Stimulated activated CD8-positive, alpha-beta memory T cell treated with anti-CD3 and anti-CD28 coated beads, Interleukin-4, amount 100 ng/mL, for 1 hour (primary cell): ENCODE measurements around the gene NKAIN4.
"Not testable (repeated sequence)": the region's sequence is repeated elsewhere in the genome, so short reads cannot be mapped to it uniquely, and the experiment has no call there.

Source experiments
- DNase-seq, 2 donors: peaks; one replicate each; pipeline ENCODE4 v3.0.0-alpha.2; 2020; ENCODE audit warnings: low read depth in 2 of 2, low spot score in 1 of 2

Gene NKAIN4

DNA sequence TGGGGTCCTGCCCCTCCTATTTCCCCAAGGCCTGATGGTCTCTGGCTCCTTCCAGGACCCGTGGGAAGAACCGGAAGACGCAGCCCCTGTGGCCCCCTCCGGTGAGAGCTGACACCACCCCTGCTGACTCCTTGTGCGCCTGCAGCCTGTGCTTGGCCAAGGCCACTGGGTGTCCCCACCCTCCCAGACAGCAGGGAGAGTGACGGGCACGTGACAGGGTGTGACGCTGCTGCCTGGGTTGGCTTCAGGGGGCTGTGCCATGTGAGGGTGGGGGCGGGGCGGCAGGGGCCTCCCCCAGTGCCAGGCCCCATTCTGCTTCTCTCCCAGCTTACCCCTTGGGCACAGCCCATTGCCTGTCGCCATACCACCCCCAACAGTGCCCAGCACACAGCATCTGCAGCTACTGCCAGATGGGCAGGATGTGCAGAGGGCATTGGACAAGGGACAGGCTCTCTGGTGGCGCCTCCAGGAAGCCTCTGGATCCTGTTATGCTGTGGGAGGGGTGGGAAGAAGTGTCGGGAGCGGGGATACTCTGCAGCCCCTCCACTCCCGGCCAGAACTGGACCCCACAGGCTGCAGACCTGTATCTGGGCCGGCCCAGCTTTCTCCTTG is 15.6 kb downstream of the NKAIN4 start:
- DNase-seq = no peak

DNA sequence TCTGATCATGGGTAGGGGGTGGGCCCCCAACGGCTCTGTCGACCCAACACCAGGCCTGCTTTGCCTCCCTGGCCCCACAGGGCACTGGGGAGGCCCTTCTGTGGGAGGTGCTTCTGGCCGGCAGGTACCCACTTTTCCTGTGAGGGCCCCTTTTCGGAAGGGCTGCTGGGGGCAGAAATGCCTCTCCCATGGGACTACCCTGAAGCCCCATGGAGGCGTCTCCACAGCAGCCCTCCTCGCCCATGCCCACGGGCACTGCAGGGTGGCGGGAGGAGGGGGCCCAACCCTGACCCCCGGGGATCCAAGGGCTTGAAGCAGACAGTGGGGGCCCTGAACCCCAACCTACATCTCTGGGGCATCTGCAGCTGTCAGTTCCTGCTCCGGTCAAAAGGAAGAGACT is 16.2 kb downstream of the NKAIN4 start:
- DNase-seq = no peak

DNA sequence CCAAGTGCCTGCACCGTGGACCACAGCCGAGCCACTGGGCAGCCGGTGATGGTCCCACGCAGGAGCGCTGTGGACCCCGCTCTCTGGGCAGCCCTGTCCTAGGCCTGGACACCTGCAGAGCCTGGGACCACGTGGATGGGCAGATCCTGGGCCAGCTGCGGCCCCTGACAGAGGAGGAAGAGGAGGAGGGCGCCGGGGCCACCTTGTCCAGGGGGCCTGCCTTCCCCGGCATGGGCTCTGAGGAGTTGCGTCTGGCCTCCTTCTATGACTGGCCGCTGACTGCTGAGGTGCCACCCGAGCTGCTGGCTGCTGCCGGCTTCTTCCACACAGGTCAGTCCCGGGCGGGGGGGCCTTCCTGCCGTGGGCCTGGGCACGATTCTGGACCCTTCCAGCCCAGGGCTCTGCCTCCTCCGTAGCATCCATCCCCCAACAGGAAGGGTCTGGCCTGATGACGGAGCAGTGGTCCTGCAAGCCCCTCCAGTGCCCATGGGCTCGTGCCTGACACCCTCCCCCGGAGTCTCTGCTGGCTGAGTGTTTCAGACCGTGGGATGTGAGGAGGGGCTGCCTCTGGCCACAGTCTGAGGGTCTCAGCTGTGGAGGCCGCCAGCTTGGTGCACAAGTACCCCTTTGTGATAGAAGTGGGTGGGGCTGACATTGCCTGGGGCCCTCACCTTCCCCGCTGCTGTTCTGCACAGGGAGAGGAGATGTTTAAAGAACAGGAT is 18.0 kb downstream of the NKAIN4 start:
- no peak for DNase-seq

GRCh38 chr20:63235399-63235983 is 18.8 kb downstream of the NKAIN4 start, which contains the start of gene BIRC7:
TSS of gene BIRC7 (plus strand) at chr20:63235905. CDS start at chr20:63236097, 192 bp downstream.
- no peak for DNase-seq

- DNase-seq = no peak
Observed at GRCh38 chr20:63234693-63235398, 19.4 kb downstream of the NKAIN4 start.

DNA sequence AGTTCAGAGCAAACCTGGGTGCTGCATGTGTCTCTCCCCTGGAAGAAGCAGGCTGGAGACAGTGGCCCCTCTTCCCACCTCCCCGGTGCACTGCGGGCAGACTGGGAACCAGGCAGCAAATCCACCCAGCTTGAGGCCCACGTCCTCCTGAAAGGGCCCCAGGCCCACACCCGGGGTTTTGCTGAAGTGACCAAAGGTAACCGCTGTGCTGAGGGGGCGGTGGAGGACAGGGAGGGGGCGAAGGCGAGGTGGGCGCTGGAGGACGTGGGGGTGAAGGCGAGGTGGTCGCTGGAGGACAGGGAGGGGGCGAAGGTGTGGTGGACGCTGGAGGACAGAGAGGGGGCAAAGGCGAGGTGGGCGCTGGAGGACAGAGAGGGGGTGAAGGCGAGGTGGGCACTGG is 20.3 kb downstream of the NKAIN4 start:
- DNase-seq = no peak

DNA sequence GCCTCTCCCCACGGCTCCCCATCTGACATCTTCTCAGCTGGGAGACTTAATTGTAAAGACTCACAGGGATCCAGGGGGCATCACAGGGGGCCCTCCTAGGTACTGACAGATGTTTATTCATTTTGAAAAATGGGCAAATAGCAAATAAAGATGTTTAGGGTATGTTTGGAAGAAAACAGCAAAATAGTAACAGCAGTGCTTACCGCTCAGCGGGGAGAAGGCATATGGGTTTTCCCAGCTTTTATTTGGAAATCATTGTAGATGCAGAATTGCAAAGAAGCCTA is 21.3 kb downstream of the NKAIN4 start:
- no peak for DNase-seq

DNA sequence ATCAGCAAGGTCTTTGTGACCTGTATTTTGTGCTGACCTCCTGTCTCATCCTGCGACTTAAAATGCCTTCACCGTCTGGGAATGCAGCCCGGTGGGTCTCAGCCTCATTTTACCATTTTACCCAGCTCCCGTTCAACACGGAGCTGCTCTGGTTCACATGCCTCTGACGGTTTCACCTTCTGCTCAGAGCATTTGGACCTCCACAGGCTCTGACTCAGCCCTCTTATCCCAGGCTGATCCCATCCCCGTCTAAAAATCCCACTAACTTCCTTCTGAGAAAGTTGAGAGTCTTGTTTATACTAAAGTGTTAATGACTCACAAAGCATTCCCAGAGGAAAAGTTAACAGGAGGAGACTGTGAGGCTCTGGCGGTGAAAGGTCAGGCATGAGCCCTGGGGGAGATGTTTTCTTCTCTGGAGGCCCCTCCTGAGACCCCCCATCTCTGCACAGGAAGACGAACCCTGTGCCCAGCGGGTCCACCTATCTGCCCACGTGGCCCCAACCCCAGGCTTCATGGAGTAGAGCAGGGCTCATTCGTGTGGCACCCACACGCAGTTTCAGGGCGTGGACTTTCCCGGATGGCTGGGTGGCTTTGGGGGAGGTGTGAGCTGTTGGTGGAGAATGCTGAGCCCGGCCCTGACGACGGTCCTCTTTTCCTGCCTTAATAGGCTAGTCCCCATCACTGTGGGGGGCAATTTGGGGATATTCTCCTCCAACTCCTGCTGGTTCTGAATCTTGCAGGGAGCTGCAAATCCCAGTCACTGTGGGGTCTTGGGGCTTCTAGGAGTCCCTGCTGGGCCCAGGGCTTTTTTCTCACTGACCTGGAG is 21.8 kb downstream of the NKAIN4 start:
- DNase-seq = no peak

DNA sequence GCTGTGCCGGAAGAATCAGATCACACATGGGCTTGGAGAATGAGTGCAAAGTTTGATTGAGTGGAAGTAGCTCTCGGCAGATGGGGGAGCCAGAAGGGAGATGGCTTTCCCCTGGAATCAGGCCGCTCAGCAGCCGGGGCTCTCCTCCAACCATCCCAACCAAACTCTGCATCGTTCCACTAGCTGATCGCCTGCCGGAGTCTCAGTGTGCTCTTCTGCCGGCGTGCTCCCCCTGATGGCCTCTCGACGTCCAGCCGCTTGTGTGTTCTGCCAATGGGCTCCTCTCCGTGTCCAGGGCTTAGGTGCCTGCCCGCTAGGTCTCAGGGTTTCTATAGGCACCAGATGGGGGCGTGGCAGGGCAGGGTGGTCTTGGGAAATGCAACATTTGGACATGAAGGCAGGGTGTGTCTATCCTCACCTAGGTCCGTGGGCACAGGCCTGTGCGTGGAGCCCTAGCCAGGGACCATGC is 23.4 kb downstream of the NKAIN4 start:
- no peak for DNase-seq

DNA sequence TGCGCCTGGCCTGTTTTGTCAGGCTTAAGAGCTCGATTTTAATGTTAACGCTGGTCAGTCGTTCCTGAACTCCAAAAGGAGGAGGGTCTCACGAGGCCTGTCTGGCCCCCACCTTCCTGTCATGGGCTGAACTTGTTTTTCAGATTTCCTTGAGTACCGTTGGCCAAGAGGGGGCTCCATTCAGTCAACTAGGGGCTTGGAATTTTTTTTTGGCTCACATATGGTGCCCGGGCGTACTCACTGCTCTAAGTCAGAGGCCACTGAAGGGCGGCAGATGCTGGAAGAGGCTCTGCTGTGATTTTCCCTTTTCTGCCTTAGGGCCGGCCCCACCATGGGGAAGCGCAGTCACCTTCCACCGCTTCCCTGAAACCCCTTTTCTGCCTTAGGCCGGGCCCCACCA is 25.5 kb downstream of the NKAIN4 start:
- DNase-seq = no peak

DNA sequence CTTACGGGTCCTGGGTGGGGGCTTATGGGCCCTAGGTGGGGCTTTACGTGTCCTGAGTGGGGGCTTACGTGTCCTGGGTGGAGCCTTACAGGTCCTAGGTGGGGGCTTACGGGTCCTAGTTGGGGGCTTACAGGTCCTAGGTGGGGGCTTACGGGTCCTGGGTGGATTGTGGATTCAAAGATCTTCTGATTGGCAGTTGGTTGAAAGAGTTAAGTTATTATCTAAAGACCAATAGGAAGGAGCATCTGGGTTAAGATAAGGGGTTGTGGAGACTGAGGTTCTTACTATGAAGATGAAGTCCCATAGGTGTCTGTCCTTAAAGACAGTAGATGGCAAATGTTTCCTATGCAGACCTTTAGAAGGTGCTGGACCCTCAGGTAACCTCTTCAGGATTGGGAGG is 27.0 kb downstream of the NKAIN4 start:
- DNase-seq = no peak

- DNase-seq = no peak
Observed at GRCh38 chr20:63226042-63226943, 28.0 kb downstream of the NKAIN4 start.

DNA sequence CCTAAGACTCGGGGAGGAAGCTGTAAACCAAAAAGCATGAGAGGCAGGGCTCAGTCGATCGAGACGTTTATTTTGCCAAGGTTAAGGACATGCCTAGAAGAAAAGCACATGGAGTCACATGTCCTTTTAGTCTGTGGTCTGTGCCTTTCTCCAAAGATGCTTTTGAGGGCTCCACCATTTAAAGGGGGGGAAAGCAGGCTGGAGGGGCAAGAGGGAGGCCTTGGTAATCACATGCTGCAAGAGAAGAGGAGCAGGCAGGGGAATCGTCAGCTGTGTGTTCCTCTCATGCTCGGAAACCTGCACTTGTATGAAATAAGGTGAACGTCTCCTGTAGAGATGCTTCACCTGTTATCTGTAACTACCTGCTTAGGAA is 29.2 kb downstream of the NKAIN4 start:
- DNase-seq = no peak

DNA sequence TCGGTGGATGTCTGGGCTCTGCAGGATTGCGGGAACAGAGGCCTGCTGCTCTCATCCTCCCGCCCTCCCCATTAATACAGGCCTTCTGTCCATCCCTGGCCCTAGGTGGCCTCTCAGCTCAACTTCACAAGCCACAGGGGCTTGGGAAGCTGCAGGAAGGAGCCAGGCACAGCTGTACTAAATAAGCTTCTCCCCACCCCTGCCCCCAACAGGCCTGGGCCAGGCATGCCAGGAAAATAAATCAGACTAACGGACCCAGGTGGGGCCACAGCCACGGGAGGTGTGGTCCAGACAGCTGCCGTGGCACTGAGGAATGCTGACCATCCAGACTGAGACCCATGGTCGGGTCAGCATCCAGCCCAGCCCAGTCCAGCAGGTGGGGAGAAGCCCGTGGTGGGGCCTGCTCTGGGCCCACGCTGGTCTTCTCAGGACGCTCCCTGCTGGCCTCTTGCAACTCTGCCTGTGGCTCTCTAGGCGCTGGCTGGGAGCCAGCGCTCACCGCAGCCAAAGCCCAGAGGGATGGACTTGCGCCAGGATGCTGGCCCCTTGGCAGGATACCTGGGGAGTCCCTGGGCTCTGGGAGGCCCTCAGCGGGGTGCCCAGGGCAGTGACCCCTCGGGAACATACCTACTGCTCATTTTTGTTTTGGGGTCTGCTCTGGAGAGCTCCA is 29.7 kb downstream of the NKAIN4 start:
- no peak for DNase-seq

GRCh38 chr20:63223826-63224207 is 30.4 kb downstream of the NKAIN4 start:
- no peak for DNase-seq

DNA sequence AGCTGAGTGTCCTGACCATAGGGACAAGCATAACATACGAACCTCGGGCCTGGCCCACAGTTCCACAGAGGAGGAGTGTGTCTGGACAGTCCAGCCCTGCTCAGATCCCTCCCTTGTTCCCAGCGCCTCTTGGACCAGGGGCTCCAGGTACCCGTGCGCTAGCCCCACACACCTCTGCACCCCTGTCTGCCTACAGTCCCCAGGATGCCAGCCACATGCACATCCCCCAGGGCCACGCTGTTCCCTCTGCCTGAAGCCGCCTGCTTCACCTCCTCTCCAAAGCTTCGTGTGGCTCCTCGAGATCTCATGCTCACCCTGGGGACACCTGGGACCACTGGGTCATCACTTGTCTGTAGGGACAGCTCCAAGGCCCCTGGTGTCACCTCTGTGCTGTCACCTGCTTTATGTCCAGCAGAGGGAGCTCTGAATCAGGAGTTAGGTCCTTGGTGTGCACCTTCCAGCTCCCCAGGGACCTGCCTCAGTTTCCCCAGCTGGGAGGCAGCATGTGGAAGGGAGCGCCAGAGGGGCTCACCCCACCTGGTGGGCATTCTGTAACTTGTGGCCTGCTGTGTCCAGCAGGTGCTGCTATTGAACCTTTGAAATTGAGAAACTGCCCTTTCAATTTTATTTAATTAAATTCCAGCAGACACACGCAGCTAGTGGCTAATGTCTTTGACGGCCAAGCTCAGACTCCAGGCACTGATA is 31.0 kb downstream of the NKAIN4 start:
- DNase-seq = peak; percentile 15 to 17

DNA sequence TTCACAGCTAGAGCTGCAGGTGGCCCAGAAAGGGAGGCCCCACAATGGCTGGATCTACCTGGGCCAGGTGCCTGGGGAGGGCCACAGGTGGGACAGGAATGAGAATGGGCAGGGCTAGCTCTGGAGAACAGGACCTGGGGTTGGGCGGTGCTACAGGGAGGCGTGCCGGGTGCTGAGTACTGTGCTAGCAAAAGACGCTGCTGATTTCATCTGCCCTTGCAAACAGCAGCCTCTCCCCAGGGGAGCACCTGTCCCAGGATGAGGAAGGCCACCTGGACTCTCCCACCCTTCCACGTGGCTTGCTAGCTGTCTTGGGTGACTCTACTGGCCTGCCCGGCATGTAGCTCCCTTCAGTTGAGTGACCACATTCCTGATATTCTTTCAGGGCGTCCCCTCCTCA is 31.7 kb downstream of the NKAIN4 start:
- DNase-seq = no peak

DNA sequence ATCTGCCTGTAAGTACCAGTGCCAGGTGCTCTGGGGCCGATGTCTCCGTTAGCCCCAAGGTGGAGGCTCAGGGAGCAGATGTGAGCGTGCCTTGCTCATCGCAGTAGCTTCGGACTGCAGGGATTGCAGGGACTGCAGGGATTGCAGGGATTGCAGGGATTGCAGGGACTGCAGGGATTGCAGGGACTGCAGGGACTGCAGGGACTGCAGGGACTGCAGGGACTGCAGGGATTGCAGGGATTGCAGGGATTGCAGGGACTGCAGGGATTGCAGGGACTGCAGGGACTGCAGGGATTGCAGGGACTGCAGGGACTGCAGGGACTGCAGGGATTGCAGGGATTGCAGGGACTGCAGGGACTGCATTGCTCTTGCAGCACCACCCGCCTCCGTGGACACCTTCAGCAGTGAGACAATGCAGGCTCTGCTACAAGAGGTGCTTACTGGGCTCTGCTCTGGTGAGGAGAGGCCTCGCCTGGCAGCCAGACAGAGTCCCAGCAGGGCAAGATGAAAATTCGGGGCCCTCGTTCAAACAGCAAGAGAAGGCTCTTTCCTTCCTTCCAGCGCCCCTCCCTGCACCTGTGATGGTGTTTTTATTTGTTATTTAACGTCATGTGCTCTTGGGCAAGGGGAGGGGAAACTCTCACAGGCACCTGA is 32.7 kb downstream of the NKAIN4 start:
- not testable (repeated sequence) for DNase-seq
